Stimulated activated naive CD8-positive, alpha-beta T cell treated with anti-CD3 and anti-CD28 coated beads, Interleukin-15, Interleukin-2, amounts not matched to agents 100 ng/mL and 50 ng/mL, for 24 hours (primary cell): ENCODE measurements around the gene KMT2E.

Source experiments
- H3K27ac Mint-ChIP-seq: one replicate; pipeline ENCODE4 v1.8.0; 2021; ENCODE audit warnings: mild to moderate bottlenecking, mixed read lengths
- H3K27me3 Mint-ChIP-seq: one replicate; pipeline ENCODE4 v1.8.0; 2021; ENCODE audit warnings: mixed read lengths
- H3K36me3 Mint-ChIP-seq: one replicate; pipeline ENCODE4 v1.8.0; 2021; ENCODE audit warnings: low read depth, mixed read lengths
- H3K4me1 Mint-ChIP-seq: one replicate; pipeline ENCODE4 v1.8.0; 2021; ENCODE audit warnings: low read depth, mixed read lengths
- H3K4me3 Mint-ChIP-seq: one replicate; pipeline ENCODE4 v1.8.0; 2021; ENCODE audit warnings: mild to moderate bottlenecking, mixed read lengths
- H3K9me3 Mint-ChIP-seq: one replicate; pipeline ENCODE4 v1.8.0; 2021; ENCODE audit warnings: mixed read lengths

Gene KMT2E

GRCh38 chr7:105088456-105088855, 74.5 kb downstream of the KMT2E start:
- peaks cover 71% of the 10 kb centered on the region for H3K36me3 Mint-ChIP-seq
- no peaks in the 10 kb centered on the region for H3K27me3 Mint-ChIP-seq
- H3K27ac Mint-ChIP-seq: peak overlapping the region; percentile 13
- no peak overlapping the region for H3K4me3 Mint-ChIP-seq
- no peaks in the 10 kb centered on the region for H3K9me3 Mint-ChIP-seq
- H3K4me1 Mint-ChIP-seq: peaks cover 23% of the 10 kb centered on the region

GRCh38 chr7:105094966-105095365, 81.0 kb downstream of the KMT2E start:
- peaks cover 47% of the 10 kb centered on the region for H3K4me1 Mint-ChIP-seq
- no peaks in the 10 kb centered on the region for H3K27me3 Mint-ChIP-seq
- no peak overlapping the region for H3K27ac Mint-ChIP-seq
- peaks cover 72% of the 10 kb centered on the region for H3K36me3 Mint-ChIP-seq
- H3K4me3 Mint-ChIP-seq: no peak overlapping the region
- H3K9me3 Mint-ChIP-seq: no peaks in the 10 kb centered on the region

GRCh38 chr7:105096306-105096705, 82.3 kb downstream of the KMT2E start:
- peak overlapping the region; percentile 45 for H3K27ac Mint-ChIP-seq
- peaks cover 74% of the 10 kb centered on the region for H3K36me3 Mint-ChIP-seq
- no peaks in the 10 kb centered on the region for H3K9me3 Mint-ChIP-seq
- H3K4me3 Mint-ChIP-seq: no peak overlapping the region
- no peaks in the 10 kb centered on the region for H3K27me3 Mint-ChIP-seq
- H3K4me1 Mint-ChIP-seq: peaks cover 58% of the 10 kb centered on the region

DNA sequence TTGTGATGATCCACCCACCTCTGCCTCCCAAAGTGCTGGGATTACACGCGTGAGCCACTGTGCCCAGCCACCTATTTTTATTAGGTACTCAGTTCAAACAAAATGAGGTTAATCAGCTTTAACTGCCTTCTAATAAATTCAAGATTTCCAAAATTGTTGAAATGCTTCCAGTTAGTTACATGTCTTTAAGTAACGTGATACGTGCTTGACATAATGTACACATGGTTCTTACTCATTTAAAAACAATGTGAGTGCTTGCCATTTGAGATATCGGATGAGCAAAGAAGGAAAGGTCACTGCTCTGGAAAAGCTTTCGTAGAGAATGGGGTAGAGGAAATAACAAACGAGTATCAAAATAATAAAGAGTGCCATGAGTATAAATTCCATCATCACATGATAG, 83.6 kb downstream of the KMT2E start:
- Mint-ChIP-seq H3K36me3 (peaks cover 72% of the 10 kb centered on the region), H3K27me3 (no peaks in the 10 kb centered on the region), H3K4me3 (no peak overlapping the region), H3K27ac (peak overlapping the region; percentile 5), H3K9me3 (no peaks in the 10 kb centered on the region), H3K4me1 (peaks cover 65% of the 10 kb centered on the region)

DNA sequence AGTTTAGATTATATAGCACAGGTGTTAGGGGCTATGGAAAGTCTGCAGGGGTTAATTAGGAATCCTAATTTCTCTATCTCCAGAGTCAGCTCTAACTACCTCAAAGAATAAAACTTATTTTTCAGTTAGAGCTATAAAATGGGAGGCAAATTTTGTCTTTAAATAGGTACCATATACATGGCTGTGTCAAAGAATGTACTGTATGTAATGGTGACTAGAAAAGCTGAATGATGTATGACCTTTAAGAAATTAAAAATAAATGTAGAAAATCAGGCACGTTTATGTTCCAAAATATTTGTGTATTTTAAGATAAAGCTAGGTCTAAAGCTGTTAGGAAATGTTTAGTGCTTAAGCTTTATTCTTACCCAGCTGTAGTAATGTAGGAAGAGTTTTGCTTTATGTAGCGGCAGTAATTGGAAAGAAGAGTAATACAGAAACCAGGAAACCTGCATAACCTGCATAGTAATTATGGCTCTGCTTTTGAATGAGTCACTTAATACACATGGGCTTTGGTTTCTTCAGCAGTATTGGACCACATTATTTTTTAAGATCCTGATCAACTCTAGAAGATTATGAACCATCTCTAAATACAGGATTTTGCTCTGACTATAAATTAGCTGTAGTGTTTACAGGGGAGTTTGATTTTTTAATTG, 85.0 kb downstream of the KMT2E start:
- peak overlapping the region; percentile 49 for H3K27ac Mint-ChIP-seq
- no peaks in the 10 kb centered on the region for H3K27me3 Mint-ChIP-seq
- H3K4me3 Mint-ChIP-seq: no peak overlapping the region
- H3K36me3 Mint-ChIP-seq: peaks cover 74% of the 10 kb centered on the region
- H3K9me3 Mint-ChIP-seq: no peaks in the 10 kb centered on the region
- peaks cover 73% of the 10 kb centered on the region for H3K4me1 Mint-ChIP-seq

GRCh38 chr7:105101864-105102263, 87.9 kb downstream of the KMT2E start:
- no peaks in the 10 kb centered on the region for H3K27me3 Mint-ChIP-seq
- H3K4me1 Mint-ChIP-seq: peaks cover 61% of the 10 kb centered on the region
- peak overlapping the region; percentile 53 for H3K27ac Mint-ChIP-seq
- no peak overlapping the region for H3K4me3 Mint-ChIP-seq
- peaks cover 75% of the 10 kb centered on the region for H3K36me3 Mint-ChIP-seq
- no peaks in the 10 kb centered on the region for H3K9me3 Mint-ChIP-seq

DNA sequence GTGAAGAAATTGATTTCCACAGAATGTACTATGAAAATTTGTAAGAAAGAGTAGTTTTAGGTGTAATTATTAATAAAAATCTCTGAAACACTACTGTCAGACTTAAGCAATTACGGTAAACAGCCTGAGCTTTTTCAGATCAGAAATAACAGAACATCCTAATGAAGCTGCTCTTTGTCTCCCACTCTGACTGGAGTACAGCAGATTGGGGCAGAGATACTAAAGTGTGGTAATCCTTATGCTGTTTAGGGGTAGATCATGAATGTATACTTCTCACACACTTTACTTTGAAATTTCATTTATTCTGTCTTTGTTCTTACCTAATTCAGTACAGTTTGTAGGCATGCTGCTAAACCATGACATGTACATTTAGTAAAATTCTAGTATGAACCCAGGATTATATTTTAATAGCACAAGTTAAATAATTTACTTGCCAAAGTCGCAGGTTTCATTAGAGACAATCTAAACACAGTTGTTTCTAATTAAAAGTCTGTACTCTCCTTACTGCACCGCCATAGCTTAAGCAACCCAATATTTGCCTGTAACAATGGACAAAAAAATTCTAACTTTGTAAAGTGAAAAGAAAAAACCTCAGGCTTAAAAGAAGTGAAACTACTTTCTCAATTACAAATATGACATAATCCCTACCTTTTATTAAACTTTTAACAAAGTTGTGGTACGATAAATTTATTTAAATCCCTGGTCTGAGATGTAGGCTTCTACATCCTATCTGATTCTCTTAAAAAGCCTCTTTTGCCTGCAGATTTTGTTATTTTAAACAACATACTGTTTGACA, 88.8 kb downstream of the KMT2E start:
- no peaks in the 10 kb centered on the region for H3K9me3 Mint-ChIP-seq
- peaks cover 78% of the 10 kb centered on the region for H3K36me3 Mint-ChIP-seq
- H3K4me1 Mint-ChIP-seq: peaks cover 54% of the 10 kb centered on the region
- H3K27ac Mint-ChIP-seq: peak overlapping the region; percentile 9
- no peak overlapping the region for H3K4me3 Mint-ChIP-seq
- no peaks in the 10 kb centered on the region for H3K27me3 Mint-ChIP-seq

DNA sequence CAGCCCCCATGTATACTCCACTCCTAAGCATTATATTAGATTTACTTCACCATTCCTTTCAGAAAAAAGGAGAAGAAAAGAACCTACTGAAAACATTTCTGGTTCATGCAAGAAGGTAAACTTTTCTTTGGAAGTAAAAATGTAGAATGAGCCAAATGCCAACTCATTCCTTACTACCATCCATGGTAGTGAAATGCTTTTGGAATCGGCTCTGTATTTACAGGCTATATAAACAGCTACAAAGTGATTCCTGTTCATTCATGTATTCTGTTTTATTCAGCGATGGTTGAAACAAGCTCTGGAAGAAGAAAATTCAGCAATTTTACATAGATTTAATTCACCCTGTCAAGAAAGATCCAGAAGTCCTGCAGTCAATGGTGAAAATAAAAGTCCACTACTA, 91.6 kb downstream of the KMT2E start:
- H3K9me3 Mint-ChIP-seq: no peaks in the 10 kb centered on the region
- H3K27me3 Mint-ChIP-seq: no peaks in the 10 kb centered on the region
- H3K4me3 Mint-ChIP-seq: no peak overlapping the region
- H3K27ac Mint-ChIP-seq: peak overlapping the region; percentile 22
- H3K4me1 Mint-ChIP-seq: peaks cover 27% of the 10 kb centered on the region
- H3K36me3 Mint-ChIP-seq: peaks cover 84% of the 10 kb centered on the region

- no peaks in the 10 kb centered on the region for H3K27me3 Mint-ChIP-seq
- H3K36me3 Mint-ChIP-seq: peaks cover 84% of the 10 kb centered on the region
- peaks cover 18% of the 10 kb centered on the region for H3K4me1 Mint-ChIP-seq
- H3K27ac Mint-ChIP-seq: peak overlapping the region; percentile 64
- no peaks in the 10 kb centered on the region for H3K9me3 Mint-ChIP-seq
- H3K4me3 Mint-ChIP-seq: no peak overlapping the region
Measured at GRCh38 chr7:105106473-105106872, 92.5 kb downstream of the KMT2E start.

GRCh38 chr7:105107458-105107857, 93.5 kb downstream of the KMT2E start:
- no peaks in the 10 kb centered on the region for H3K27me3 Mint-ChIP-seq
- peaks cover 21% of the 10 kb centered on the region for H3K4me1 Mint-ChIP-seq
- peaks cover 89% of the 10 kb centered on the region for H3K36me3 Mint-ChIP-seq
- H3K27ac Mint-ChIP-seq: peak overlapping the region; percentile 61
- H3K9me3 Mint-ChIP-seq: no peaks in the 10 kb centered on the region
- no peak overlapping the region for H3K4me3 Mint-ChIP-seq

GRCh38 chr7:105112440-105113418, 98.7 kb downstream of the KMT2E start:
- Mint-ChIP-seq H3K27me3 (no peaks in the 10 kb centered on the region), H3K4me3 (no peak overlapping the region), H3K4me1 (peaks cover 10% of the 10 kb centered on the region), H3K27ac (peak overlapping the region; percentile 80), H3K9me3 (no peaks in the 10 kb centered on the region), H3K36me3 (peaks cover 79% of the 10 kb centered on the region)

DNA sequence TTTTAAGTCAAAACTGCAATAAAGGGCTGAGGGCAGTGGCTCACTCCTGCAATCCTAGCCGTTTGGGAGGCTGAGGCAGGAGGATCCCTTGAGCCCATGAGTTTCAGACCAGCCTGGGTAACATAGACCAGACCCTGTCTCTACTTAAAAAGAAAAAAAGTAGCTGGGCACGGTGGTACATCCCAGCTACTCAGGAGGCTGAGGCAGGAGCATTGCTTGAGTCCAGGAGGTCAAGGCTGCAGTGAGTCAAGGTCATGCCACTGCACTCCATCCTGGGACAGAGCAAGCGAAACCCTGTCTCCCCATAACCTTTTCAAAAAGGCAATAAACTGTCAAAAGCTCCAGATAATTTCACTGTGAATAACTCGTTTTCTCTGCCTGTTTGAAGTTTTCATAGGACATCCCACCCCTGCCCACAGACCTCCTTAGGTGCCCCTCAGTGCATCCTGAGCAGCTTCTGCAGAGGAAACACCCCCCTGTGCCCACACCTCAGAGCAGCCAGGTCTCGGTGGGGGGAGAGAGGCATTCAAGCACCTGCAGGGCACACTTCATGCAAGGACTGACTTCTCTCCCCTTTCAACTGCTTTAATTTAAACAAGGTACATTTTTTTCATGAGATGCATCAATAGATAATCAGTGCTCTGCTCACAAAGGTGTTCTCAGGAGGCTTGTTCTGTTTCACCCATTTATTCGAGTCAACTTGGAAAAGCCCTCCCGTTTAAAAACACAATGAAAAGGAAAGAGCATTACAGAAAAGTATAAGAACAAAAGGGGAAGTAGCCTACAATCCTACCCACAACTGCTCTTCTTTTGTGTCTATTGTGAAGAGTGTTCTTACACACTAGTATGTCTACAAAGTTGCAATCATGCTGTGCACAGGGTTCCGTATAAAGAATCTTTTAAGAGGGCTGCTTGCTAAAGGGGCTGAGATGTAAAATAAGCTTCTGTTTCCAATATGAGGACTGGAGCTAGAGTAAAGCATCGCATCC, 104.9 kb downstream of the KMT2E start:
- Mint-ChIP-seq H3K4me1 (peaks cover 16% of the 10 kb centered on the region), H3K36me3 (peaks cover 30% of the 10 kb centered on the region), H3K27ac (peak overlapping the region; percentile 13), H3K27me3 (no peaks in the 10 kb centered on the region), H3K4me3 (no peak overlapping the region), H3K9me3 (no peaks in the 10 kb centered on the region)

DNA sequence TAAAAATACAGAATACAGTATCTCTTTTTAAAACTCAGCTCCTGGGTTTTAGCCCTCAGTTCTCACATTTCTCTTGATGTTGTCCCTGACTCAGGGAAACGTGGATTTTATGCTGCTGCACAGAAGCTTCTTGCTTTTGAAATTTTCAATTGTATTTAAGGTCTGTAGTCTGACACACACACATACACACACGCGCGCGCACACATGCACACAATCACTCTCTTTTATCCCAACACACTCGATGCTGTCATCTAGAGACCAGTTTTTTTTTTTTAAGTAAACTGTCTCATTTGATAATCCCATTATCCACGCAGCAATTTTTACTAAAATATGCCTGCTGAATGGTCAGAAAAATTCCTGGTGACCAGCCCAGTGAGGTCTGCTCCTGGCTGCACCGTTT, 108.6 kb downstream of the KMT2E start:
- H3K36me3 Mint-ChIP-seq: peaks cover 14% of the 10 kb centered on the region

DNA sequence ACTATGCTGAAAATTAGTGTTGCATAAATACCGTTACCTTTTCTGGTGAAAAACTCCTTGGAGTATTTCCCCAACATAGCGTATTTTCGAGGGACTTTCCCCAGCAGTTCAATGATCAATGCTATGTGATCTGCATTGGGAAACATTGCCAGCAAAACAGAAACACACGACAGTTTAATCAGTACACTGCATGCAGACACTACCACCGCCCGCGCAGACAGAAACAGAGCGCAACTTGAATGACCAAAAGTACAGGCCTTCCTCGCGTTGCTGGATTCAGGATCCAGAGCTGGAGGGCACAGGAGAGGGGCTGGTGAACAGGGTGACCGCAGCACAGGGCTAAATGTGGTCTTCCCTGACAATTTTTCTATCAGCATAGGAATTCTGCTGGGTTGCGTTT, 111.7 kb downstream of the KMT2E start:
- no peak overlapping the region for H3K4me3 Mint-ChIP-seq
- H3K4me1 Mint-ChIP-seq: peaks cover 13% of the 10 kb centered on the region
- no peak overlapping the region for H3K27ac Mint-ChIP-seq
- peaks cover 14% of the 10 kb centered on the region for H3K36me3 Mint-ChIP-seq
- no peaks in the 10 kb centered on the region for H3K27me3 Mint-ChIP-seq
- no peaks in the 10 kb centered on the region for H3K9me3 Mint-ChIP-seq

More for the DNA sequence above, 108.6 kb downstream of the KMT2E start:
- no peak overlapping the region for H3K4me3 Mint-ChIP-seq
- no peaks in the 10 kb centered on the region for H3K9me3 Mint-ChIP-seq
- H3K27ac Mint-ChIP-seq: no peak overlapping the region
- H3K27me3 Mint-ChIP-seq: no peaks in the 10 kb centered on the region
- peaks cover 26% of the 10 kb centered on the region for H3K4me1 Mint-ChIP-seq
